Cortex of kidney (tissue), 1 donor: ENCODE measurements around the gene THUMPD3.
A peak's percentile ranks its signal among the peaks of the same experiment; 100 is the strongest.

Experiments
- DNase-seq: peaks from one replicate; lab custom pipeline; 2025; lab: John Stamatoyannopoulos, UW

Gene THUMPD3

DNA sequence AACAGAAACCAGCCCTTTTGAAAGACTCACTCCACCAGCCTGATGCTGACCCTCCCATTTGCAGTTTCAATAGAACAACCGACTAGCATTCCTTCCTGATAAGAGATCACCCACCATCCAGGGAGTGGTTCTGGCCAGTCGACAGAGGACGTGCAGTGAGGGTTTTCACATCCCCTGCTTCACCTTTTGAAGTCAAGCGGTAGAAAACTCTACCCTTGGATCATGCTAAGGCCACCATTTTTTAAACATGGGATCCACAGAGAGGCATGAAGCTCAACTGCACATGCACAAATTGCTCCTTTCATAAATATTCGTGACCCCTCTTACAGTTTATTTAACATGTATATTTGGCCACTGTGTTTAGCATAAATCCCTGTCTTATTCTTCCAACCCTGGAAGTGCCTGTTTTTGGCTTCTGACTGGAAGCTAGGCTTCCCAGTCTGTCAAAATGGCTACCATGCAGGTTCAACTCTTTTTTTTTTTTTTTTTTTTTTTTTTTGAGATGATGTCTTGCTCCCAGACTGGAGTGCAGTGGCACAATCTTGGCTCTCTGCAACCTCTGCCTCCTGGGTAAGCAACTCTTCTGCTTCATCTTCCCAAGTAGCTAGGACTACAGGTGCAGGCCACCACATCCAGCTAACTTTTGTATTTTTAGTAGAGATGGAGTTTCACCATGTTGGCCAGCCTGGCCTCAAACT lies 1.0 kb upstream of the THUMPD3 start:
- DNase-seq: no peak

DNA sequence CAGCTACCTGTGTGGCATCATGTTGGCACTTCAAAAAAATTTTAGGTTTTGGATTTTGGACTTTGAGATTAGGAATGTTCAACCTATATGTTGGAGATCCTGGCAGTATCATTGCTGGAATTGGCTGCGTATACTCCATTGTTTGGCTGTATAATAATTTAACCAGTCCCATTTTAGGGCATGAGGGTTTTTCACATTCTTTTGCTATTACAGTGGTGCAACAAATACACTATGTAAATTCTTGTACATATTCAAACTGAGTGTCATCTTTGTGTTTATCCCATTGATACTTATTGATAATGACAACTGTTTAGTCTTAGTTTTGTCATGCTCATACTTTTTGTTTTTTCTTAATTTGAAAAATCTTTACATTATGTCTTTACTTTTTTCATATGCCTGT lies 6.7 kb downstream of the THUMPD3 start:
- DNase-seq: no peak

DNA sequence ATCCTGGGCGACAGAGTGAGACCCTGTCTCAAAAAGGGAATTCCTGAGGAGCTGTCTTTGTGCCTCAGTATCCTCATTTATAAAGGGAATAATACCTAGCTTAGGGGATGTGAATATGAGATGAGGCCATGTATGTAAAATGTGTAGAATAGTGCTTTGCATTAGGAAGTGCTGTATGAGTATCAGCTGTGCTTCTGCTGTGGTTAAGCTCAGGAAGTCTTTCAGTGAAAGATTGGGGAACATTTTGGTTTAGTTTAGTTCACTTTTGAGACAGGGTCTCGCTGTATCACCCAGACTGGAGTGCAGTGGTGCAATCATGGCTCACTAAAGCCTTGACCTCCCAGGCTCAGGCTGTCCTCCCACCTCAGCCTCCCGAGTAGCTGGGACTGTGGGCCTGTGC lies 10.6 kb downstream of the THUMPD3 start:
- no peak for DNase-seq

DNA sequence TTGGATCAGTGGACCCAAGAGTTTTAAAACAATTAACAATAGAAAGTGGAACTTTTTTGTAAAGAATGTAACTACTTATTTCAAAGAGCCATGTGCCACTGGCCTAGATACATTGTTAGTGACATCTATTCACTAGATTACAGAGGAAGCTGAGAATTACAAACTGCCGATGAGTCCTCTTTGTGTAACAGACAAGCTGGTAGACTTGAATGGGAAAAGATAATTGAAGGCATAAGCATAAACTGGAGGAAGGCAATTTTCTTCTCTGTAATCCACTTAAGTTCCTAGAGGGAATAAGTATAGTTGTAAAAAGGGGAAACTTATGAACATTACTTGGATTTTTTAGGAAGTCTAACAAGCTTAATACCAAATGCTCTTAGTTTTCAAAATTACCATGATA lies 15.1 kb downstream of the THUMPD3 start:
- DNase-seq: no peak

DNA sequence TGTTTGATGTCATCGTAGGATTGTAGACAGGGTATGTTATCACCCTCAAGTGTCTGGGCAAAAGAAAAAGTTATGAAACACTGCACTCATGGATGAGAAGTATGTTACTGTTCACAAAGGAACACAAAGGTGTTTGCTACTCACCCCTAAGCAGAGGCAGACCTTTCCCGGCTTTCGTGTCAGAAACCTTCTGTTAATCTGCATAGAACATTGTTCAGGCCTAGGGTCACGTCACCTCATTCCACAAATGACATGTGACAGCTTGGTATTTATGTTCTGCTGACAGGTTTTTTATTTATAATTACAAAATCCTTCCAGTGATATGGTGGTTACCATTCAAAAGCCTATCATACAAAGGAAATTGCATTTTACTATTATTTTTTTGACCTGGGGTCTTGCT lies 16.5 kb downstream of the THUMPD3 start:
- DNase-seq: no peak

DNA sequence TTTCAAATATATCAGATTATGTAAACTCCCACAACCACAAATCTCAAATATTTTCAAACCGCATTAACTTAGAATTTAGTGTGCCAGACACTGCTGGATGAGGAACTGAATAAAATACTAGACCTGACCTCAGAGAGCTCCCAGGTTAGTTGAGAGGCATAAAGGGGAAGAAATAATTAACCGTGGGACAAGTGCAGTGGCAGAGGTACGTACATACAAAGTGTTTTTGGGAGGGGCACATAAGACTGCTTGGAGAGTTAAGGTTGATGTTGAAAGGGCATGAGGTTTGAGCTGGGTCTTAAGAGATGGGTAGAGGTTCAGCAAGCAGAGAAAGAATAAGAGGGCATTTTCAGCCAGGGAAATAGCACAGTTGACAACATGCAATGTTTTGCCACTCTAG lies 17.2 kb downstream of the THUMPD3 start:
- no peak for DNase-seq

DNA sequence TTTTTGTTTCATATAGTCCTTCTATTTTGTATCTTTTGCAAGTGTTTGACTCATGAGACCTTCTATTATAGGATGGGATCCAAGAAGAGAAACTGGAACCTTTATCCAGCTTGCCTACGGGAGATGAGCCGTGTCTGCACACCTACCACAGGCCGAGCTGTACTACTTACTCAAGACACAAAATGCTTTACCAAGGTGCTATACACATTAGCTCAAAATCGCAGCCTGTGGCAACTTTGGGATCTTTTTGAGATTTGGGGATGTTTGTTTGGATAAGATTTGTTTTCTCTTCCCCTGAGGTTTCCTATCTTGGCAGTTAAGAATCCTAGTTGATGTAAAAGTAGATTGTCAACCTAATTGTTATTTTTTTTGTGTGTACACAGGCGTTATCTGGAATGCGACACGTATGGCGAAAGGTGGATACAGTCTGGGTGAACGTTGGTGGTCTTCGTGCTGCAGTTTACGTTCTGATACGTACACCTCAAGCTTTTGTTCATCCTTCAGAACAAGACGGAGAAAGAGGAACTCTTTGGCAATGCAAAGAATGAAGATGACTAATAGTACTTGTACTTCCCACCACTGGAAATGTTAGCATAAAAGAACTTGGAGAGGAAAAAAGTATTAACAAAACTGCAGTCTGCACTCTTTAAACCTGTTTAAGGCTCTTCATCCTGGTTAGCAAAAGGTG lies 21.4 kb downstream of the THUMPD3 start:
- no peak for DNase-seq

DNA sequence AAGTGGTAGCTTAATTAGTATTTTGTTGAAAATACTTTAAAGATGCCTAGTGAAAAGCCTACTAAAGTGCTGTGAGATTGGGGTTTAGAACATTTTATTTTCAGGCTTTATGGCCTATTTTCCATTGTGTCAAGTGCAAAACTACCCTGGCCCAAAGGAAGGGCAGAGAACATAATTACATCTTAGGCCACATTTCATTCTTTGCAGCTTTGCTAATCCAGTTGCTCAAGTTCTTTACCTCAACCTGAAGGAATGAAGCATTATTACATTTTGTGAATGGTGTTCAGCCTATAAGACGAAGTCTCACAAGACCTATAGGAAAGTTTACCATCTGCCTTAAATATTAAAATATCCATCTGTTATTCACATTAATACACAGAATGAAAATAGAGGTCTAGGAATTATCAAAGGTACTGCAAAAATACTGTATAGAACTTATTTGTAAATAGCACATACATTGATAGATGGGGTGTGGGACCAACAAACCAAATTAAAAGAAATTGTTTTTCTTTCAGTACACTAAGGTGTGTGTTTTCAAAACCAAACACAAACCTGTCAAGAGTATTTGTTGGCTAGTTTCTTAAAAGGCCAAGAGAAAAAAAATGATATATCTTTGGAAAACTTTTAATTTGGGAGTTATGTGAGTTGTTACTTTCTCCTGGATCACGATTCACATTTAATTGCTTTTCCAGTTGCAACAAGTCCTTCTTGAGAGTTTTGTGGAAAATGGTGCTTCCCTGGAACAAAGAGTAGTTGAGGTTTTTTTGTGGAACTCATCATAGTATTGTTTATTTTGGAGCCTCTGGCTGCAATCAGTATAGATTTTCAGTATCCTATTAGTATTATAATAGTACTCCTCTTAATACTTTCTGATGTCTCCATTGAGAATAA lies 22.6 kb downstream of the THUMPD3 start:
- no peak for DNase-seq

DNA sequence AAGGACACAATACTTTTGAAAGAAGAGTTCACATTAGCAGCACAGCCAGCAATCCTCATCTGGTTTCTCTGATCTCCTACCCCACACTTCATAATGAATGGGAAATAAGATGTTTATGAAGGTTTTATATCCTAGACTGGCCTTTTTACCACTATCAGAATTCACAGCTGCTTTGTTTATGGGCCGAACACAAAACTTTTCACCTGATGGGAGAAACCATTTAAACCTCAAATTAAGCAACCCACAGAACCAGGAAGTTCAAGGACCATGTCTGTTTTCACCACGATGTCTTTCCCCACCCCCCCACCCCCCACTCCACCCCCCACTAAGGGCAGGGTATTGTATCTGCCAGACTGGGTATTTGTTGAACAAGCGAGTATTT lies 23.2 kb downstream of the THUMPD3 start:
- DNase-seq: no peak

DNA sequence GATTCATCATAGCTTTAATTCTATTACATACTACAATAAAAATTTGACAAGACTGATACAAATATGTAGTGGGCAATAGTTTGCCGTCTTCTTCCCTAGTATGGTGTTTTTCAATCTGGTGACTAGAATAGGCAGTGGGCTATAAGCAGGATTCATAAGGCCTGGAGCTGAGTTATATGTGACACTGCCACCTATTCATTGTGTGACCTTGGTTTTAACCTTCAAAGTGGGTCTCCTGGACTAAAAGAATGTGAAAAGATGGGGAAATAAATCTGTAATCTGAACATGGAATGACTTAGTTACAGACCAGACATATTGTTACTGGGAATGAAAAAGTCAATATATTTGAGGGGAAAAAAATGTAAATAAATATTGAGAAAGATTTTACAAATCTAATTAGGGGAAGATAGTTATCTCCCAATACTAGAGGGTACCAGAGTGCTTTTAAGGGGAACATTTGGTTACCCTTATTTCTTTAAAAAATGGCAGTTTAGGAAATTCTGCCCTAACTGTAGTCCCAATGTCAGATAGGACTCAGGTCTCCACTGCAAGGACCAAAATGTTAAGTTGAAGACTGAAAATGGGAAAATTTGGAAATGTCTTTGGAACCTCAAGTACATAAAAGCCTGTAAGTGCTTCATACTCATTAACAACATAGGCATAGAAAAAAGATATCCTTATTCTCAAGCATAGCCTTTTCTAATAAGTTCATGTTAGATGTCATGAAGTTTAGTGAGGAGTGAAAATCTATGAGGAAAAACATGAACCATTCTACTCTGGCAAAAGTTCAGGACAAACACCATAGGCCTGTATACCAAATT lies 23.9 kb downstream of the THUMPD3 start:
- no peak for DNase-seq

DNA sequence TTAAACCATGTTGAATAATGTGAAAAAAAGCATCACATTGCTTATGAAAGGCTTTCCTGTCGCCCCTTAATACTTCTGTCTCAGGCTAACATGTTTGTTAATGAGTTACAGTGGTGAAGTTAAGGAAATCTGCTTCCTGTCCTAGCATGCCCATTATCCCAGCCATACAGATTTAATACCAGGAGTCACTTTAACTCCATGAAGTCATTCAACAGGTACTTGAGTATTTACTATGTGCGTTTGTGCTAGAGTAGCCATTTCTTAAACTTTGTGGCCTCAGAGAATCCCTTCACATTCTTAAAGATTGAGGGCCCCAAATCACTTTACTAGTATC lies 24.4 kb downstream of the THUMPD3 start:
- no peak for DNase-seq

DNA sequence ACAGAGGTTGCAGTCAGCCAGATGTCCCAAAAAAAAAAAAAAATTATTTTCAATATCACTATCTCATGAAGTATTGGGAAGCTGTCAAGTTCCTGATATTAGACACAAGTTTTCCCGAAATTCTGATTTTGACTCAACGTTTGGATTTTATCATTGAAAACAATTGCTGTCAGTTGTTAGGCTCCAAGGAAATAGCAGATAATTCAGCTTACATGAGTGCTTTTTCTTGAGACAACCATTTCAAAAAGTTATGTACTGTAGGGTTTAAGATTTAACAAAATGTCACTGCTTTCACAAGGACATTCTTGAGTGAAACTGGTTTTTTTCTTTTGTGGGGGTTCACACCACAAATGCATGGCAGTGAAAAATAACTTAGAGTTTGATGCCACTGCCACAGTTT lies 25.3 kb downstream of the THUMPD3 start:
- no peak for DNase-seq

DNA sequence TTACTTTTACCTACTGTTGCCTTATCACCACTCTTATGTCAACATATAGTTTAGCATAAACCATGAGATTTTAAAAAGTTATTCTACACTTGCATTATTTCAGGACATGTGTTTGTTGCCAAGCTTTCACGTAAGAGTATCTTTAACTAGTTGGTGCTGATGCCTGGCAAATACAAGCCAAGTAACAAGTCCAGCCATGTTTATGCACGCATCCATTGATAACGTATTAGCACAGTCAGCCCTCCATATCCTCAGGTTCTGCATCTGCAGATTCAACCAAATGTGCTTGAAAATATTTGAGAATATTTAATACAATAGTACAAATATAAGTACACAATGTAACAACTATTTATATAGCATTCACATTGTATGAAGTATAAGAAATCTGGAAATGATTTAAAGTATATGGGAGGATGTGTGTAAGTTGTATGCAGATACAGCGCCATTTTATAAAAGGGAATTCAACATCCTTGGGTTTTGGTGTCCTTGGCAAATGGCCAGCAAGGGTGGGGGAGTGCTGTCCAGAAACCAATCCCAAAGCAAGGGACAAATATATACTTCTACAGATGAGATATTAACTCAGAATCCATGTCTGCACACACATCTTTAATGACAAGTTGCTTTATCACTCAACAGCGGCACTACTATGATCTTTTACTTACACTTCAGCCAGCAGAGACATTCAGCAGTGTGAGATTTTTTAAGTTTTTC lies 25.9 kb downstream of the THUMPD3 start:
- DNase-seq: no peak

DNA sequence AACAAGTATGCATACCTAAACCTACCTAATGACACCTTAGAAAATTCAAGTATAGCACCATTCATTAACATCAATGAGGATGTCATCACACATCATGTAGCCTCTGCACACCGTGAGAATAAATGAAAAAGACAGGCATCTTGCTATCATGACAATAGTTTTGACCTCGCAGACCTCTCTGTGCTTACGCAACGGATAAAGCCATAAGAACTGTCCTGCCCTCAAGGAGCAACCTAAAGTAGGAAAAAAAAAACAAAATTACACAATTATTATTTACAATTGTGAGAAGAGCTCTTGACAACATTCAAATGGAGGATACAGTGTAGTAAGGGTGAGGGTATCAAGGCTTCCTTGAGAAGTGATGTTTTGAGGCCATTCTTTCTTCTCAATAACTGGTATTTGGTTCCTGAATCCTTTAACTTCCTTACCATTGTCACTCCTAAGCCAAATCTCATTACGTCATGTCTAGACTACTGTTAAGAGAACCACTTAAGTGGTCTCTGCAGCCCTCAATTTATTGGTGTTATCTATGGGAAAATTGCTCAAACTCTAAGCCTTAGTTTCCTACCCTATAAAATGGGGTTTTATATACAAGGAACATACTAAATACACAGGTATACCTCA lies 27.5 kb downstream of the THUMPD3 start:
- no peak for DNase-seq

DNA sequence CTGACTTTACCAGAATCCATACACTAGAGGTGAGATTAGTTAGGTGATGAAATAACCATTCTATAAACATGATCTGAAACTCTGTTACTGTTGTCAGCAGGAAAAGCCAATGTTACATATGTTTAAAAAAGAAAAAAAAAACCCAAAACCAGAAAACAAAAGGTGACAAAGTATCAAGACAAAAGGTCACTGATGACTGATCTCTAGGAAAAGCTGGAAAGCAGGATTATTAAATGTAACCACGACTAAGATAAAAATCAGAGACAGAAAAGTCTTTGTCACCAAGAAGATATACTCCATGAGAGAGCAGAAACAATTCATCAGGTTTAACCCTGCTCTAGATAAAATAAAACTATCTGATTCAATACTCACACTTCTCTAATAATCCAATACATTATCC lies 29.2 kb downstream of the THUMPD3 start:
- no peak for DNase-seq

DNA sequence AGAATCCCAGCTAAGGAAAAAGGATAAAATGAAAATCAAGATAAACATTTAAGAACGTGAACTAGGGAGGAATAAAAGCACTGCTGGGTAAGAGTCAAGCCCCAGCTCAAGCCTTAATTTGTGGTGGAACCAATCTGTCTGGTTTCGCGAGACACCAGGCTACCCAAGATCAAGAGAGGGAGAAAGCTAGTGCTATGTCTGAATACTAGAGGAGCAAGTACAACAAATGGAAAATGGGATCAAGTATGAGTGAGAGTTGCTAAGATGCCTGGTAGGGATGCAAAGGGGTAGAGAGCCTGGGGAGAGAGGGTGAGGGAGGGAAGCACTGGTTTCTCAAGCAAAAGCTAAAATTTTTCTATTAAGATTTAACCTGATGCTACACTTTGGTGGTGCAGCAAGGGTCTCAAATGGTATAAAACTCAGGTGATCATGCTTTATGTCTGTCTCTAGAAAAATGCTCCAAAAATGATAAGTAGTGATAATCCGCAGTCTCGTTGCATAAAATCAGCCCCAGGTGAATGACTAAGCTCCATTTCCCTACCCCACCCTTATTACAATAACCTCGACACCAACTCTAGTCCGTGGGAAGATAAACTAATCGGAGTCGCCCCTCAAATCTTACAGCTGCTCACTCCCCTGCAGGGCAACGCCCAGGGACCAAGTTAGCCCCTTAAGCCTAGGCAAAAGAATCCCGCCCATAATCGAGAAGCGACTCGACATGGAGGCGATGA lies 32.9 kb downstream of the THUMPD3 start:
- DNase-seq: no peak

DNA sequence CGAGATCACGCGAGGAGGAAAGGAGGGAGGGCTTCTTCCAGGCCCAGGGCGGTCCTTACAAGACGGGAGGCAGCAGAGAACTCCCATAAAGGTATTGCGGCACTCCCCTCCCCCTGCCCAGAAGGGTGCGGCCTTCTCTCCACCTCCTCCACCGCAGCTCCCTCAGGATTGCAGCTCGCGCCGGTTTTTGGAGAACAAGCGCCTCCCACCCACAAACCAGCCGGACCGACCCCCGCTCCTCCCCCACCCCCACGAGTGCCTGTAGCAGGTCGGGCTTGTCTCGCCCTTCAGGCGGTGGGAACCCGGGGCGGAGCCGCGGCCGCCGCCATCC lies 33.4 kb downstream of the THUMPD3 start:
- no peak for DNase-seq

DNA sequence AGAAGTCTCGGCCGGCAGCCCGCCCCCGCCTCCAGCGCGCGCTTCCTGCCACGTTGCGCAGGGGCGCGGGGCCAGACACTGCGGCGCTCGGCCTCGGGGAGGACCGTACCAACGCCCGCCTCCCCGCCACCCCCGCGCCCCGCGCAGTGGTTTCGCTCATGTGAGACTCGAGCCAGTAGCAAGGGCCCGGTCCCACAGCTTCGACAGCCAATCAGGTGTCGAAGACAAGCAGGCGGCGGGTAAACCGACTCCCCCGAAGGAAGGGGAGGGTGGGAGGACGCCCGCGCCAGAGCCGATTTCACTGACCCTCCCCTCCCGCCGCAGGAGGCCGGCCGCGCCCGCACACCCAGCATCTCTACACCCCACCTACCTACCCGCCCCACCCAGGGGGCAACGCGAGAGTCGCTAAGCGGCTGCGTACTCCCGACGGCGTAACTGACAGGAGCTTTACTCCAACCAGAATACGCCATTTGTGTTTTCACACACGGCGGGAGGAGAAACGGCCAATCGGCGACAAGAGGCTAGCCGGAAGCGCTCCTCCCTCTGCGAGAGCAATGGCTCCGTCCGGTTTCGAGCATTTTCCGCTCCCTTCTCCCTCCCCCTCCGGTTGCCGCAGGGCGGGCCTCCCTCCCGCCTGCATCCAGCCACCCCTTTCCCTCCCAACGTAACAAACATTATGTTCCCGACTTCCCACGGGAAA lies 33.9 kb downstream of the THUMPD3 start:
- peak; percentile 79 for DNase-seq

DNA sequence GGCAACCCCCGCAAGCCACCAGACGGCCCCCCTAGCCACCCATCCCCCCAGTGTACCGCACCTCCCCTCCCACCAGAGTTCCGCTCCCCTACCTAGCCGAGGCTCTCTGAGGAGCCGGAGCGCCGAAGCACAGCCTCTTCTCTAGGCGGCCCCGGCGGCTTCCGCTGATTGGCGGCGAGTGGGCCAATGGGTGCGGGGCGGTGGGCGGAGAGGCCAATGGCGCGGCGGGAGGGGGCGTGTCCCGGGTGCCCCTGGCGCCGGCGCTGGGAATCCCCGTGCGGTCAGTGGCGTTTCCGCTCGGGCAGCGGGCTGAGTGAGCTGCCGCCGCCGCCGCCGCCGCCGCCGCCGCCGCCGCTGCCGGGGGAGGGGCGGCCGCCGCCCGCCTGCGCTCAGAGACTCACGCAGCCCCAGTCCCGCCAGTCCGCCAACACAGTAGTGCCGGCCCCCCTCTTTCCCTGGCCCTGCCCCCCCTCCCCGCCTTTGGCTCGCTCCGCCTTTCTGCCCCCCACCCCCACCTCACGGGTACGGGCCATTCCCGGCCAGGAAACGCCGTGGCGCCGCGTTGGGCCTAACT lies 34.6 kb downstream of the THUMPD3 start, which contains the start of gene SETD5:
SETD5 (plus strand) TSS at position 284 of the 574 bp plus-strand sequence. CDS start 31,324 bp downstream, outside the sequence.
- peak; percentile 87 for DNase-seq
